Muscle of back (tissue), 11 donors: ENCODE results near the gene CCDC183. TPM values are rescaled to one million over a fixed set of nuclear protein-coding genes. Genes with fewer than 3 reads are reported as not detected.
A peak's percentile ranks its signal among the peaks of the same experiment; 100 is the strongest.
"Not testable (repeated sequence)": the region's sequence is repeated elsewhere in the genome, so short reads cannot be mapped to it uniquely, and the experiment has no call there.

ENCODE experiments used
- DNase-seq, 3 donors: peaks; one replicate each; pipeline versions ENCODE4 v3.0.0 to v3.0.0-alpha.2; 2013
- polyA plus RNA-seq, 10 donors: library from polyadenylated mRNA; unstranded; fragments of 120-200 nt; gene quantifications; one replicate each; pipeline ENCODE4 v1.2.1, GENCODE V29; 2013; ENCODE audit not compliant: insufficient read length in 10 of 10

Gene CCDC183
- polyA plus RNA-seq, 10 donors = 1.1 to 3.3 (median 1.9) TPM

GRCh38 chr9:136760834-136761544, 35.1 kb upstream of the CCDC183 start:
- DNase-seq = peak in 2 of 3 donors; percentile 30 to 54

GRCh38 chr9:136761545-136761981, 34.6 kb upstream of the CCDC183 start:
- DNase-seq = no peak

- no peak for DNase-seq
These were observed 33.9 kb upstream of the CCDC183 start for GRCh38 chr9:136762221-136762691.

GRCh38 chr9:136762915-136763648, 33.1 kb upstream of the CCDC183 start:
- DNase-seq = peak in 1 of 3 donors; percentile 44

GRCh38 chr9:136763649-136764035, 32.5 kb upstream of the CCDC183 start:
- no peak for DNase-seq

- no peak for DNase-seq
These were observed 31.7 kb upstream of the CCDC183 start, which contains the start of gene LCN15 for GRCh38 chr9:136764301-136764891. Gene LCN15 (minus strand): TSS chr9:136764518. CDS start chr9:136764488, 30 bp downstream.

- DNase-seq = no peak
These were observed 31.1 kb upstream of the CCDC183 start for GRCh38 chr9:136765041-136765440.

GRCh38 chr9:136765745-136766409, 30.3 kb upstream of the CCDC183 start:
- not testable (repeated sequence) for DNase-seq

- DNase-seq = peak; percentile 46 to 55 (median 52)
These were observed 29.6 kb upstream of the CCDC183 start for GRCh38 chr9:136766410-136767120.

GRCh38 chr9:136769710-136770191, 26.4 kb upstream of the CCDC183 start:
- no peak for DNase-seq

GRCh38 chr9:136771907-136772415, 24.2 kb upstream of the CCDC183 start:
- no peak for DNase-seq

- DNase-seq = no peak
These were observed 22.6 kb upstream of the CCDC183 start for GRCh38 chr9:136773386-136774044.

GRCh38 chr9:136774416-136775045, 21.6 kb upstream of the CCDC183 start:
- no peak for DNase-seq

GRCh38 chr9:136775191-136775590, 20.9 kb upstream of the CCDC183 start:
- DNase-seq = no peak

- DNase-seq = no peak
These were observed 19.2 kb upstream of the CCDC183 start for GRCh38 chr9:136776947-136777346.

GRCh38 chr9:136777359-136777758, 18.8 kb upstream of the CCDC183 start:
- DNase-seq = no peak

- DNase-seq = no peak
These were observed 16.3 kb upstream of the CCDC183 start for GRCh38 chr9:136779808-136780207.

GRCh38 chr9:136782452-136782851, 13.7 kb upstream of the CCDC183 start:
- DNase-seq = no peak

- no peak for DNase-seq
These were observed 11.7 kb upstream of the CCDC183 start for GRCh38 chr9:136784249-136784996.
